ENCODE data around the gene ZFP1.
"Not testable (repeated sequence)": the region's sequence is repeated elsewhere in the genome, so short reads cannot be mapped to it uniquely, and the experiment has no call there.

Gene ZFP1

GRCh38 chr16:75113541-75114121, 34.7 kb upstream of the ZFP1 start:
- DNase-seq, result no peak

- DNase-seq, result no peak
These were observed 34.0 kb upstream of the ZFP1 start for GRCh38 chr16:75114179-75114945.

- DNase-seq, result no peak
These were observed 33.1 kb upstream of the ZFP1 start for GRCh38 chr16:75114946-75115825.

GRCh38 chr16:75116081-75116910, 32.0 kb upstream of the ZFP1 start, which contains the start of gene LDHD:
TSS of gene LDHD (minus strand) at chr16:75116780. CDS start at chr16:75116720, 60 bp downstream.
- no peak for DNase-seq

- DNase-seq, result no peak
These were observed 31.4 kb upstream of the ZFP1 start for GRCh38 chr16:75116911-75117245.

- no peak for DNase-seq
These were observed 29.3 kb upstream of the ZFP1 start for GRCh38 chr16:75118943-75119539.

- DNase-seq, result no peak
These were observed 28.1 kb upstream of the ZFP1 start for GRCh38 chr16:75120253-75120652.

- DNase-seq, result no peak
These were observed 26.3 kb upstream of the ZFP1 start for GRCh38 chr16:75121949-75122568.

- no peak for DNase-seq
These were observed 25.7 kb upstream of the ZFP1 start for GRCh38 chr16:75122609-75123008.

- no peak for DNase-seq
These were observed 20.5 kb upstream of the ZFP1 start for GRCh38 chr16:75127713-75128415.

GRCh38 chr16:75129421-75130149, 18.7 kb upstream of the ZFP1 start:
- not testable (repeated sequence) for DNase-seq

GRCh38 chr16:75130150-75130771, 18.1 kb upstream of the ZFP1 start:
- no peak for DNase-seq

- no peak for DNase-seq
These were observed 17.2 kb upstream of the ZFP1 start for GRCh38 chr16:75131081-75131480.

- no peak for DNase-seq
These were observed 10.1 kb upstream of the ZFP1 start for GRCh38 chr16:75138233-75138632.

GRCh38 chr16:75138636-75139035, 9.7 kb upstream of the ZFP1 start:
- no peak for DNase-seq

- no peak for DNase-seq
These were observed 8.8 kb upstream of the ZFP1 start for GRCh38 chr16:75139498-75139897.

- no peak for DNase-seq
These were observed 4.4 kb upstream of the ZFP1 start for GRCh38 chr16:75143941-75144340.

GRCh38 chr16:75147968-75148310, 385 bp upstream of the ZFP1 start:
- DNase-seq, result no peak

- DNase-seq, result no peak
These were observed 3.5 kb downstream of the ZFP1 start for GRCh38 chr16:75151798-75152197.

GRCh38 chr16:75152635-75153034, 4.3 kb downstream of the ZFP1 start:
- no peak for DNase-seq
